Measurements from ENCODE around the gene TPM4. TPM values are rescaled to one million over a fixed set of nuclear protein-coding genes. Genes with fewer than 3 reads are reported as not detected.

TPM4 gene
- total RNA-seq, 1 donor from 2014 or later: 235 TPM

- H3K36me3 ChIP-seq (ENCODE audit: control insufficient read depth, insufficient read depth, low read length): no peaks in the 10 kb centered on the region
- no peak for FAIRE-seq
- peak; percentile 28 for DNase-seq (ENCODE audit: low read depth)
- no peak overlapping the region for H3K4me3 ChIP-seq (ENCODE audit: low read depth, low read length)
- TF ChIP-seq CTCF (IDR thresholded peaks at IDR 0.05; ENCODE audit: insufficient read depth, low read length, severe bottlenecking): no peak
- no peaks in the 10 kb centered on the region for H3K27me3 ChIP-seq (ENCODE audit: control insufficient read depth, insufficient read depth, low read length)
Measured at GRCh38 chr19:16051254-16052025, 24.9 kb upstream of the TPM4 start.

GRCh38 chr19:16052353-16052752 is 23.9 kb upstream of the TPM4 start:
- TF ChIP-seq CTCF (IDR thresholded peaks at IDR 0.05; ENCODE audit: insufficient read depth, low read length, severe bottlenecking): no peak
- no peak for FAIRE-seq
- H3K4me3 ChIP-seq (ENCODE audit: low read depth, low read length): no peak overlapping the region
- DNase-seq (ENCODE audit: low read depth): no peak
- no peaks in the 10 kb centered on the region for H3K27me3 ChIP-seq (ENCODE audit: control insufficient read depth, insufficient read depth, low read length)
- no peaks in the 10 kb centered on the region for H3K36me3 ChIP-seq (ENCODE audit: control insufficient read depth, insufficient read depth, low read length)

- TF ChIP-seq CTCF (IDR thresholded peaks at IDR 0.05; ENCODE audit: insufficient read depth, low read length, severe bottlenecking): no peak
- H3K36me3 ChIP-seq (ENCODE audit: control insufficient read depth, insufficient read depth, low read length): no peaks in the 10 kb centered on the region
- no peak overlapping the region for H3K4me3 ChIP-seq (ENCODE audit: low read depth, low read length)
- no peaks in the 10 kb centered on the region for H3K27me3 ChIP-seq (ENCODE audit: control insufficient read depth, insufficient read depth, low read length)
- DNase-seq (ENCODE audit: low read depth) (no peak), FAIRE-seq (no peak)
Measured at GRCh38 chr19:16057062-16057461, 19.2 kb upstream of the TPM4 start.

- Histone ChIP-seq H3K4me3 (ENCODE audit: low read depth, low read length) (no peak overlapping the region), H3K27me3 (ENCODE audit: control insufficient read depth, insufficient read depth, low read length) (no peaks in the 10 kb centered on the region), H3K36me3 (ENCODE audit: control insufficient read depth, insufficient read depth, low read length) (no peaks in the 10 kb centered on the region)
- DNase-seq (ENCODE audit: low read depth) (no peak), FAIRE-seq (no peak)
- no peak for TF ChIP-seq CTCF (IDR thresholded peaks at IDR 0.05; ENCODE audit: insufficient read depth, low read length, severe bottlenecking)
Measured at GRCh38 chr19:16060294-16060693, 16.0 kb upstream of the TPM4 start.

GRCh38 chr19:16061943-16062342 is 14.4 kb upstream of the TPM4 start:
- DNase-seq (ENCODE audit: low read depth) (no peak), FAIRE-seq (no peak)
- no peak for TF ChIP-seq CTCF (IDR thresholded peaks at IDR 0.05; ENCODE audit: insufficient read depth, low read length, severe bottlenecking)
- Histone ChIP-seq H3K36me3 (ENCODE audit: control insufficient read depth, insufficient read depth, low read length) (no peaks in the 10 kb centered on the region), H3K4me3 (ENCODE audit: low read depth, low read length) (no peak overlapping the region), H3K27me3 (ENCODE audit: control insufficient read depth, insufficient read depth, low read length) (no peaks in the 10 kb centered on the region)

- DNase-seq (ENCODE audit: low read depth) (no peak), FAIRE-seq (no peak)
- TF ChIP-seq CTCF (IDR thresholded peaks at IDR 0.05; ENCODE audit: insufficient read depth, low read length, severe bottlenecking): peak; percentile 95
- Histone ChIP-seq H3K36me3 (ENCODE audit: control insufficient read depth, insufficient read depth, low read length) (no peaks in the 10 kb centered on the region), H3K27me3 (ENCODE audit: control insufficient read depth, insufficient read depth, low read length) (no peaks in the 10 kb centered on the region), H3K4me3 (ENCODE audit: low read depth, low read length) (no peak overlapping the region)
Measured at GRCh38 chr19:16062789-16063188, 13.5 kb upstream of the TPM4 start.
